HL-60/S4 treated with retinoic acid at 250 ng/mL for 4 days and 3 days (cell line): ENCODE results near the gene RTN4RL2.

Experiments used
- in situ Hi-C: fragments of 300-500 bp; cut with MboI; formaldehyde crosslinking; loops from 2 replicates; pipeline ENCODE4 v1.7.0; 2022; ENCODE audit warnings: low sequenced_read_pairs

RTN4RL2 gene

GRCh38 chr11:57516061-57516443, 55.7 kb downstream of the RTN4RL2 start:
- in situ Hi-C loops = no loop called here

GRCh38 chr11:57521116-57521515, 60.8 kb downstream of the RTN4RL2 start:
- in situ Hi-C loops = loop anchor here (10.0 kb wide), 1 partner anchor 66 kb away; no protein-coding TSS in a partner anchor

DNA sequence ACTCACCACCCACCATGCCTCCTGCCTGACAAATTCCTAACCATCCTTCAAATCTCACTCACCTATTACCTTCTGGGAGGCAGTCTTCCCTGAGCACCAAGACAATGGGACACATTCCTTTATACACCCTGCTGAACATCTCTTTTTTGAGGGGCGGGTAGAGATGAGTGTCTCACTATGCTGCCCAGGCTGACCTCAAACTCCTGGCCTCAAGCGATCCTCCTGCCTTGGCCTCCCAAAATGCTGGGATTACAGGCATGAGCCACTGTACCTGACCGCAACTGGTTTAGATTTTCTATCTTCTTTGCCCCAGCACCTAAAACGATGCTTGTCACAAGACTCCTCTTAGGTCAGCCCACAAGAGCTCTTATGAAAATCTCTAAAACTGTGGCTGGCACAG, 63.1 kb downstream of the RTN4RL2 start:
- in situ Hi-C loops = loop anchor here (10.0 kb wide), 1 partner anchor 69 kb away; no protein-coding TSS in a partner anchor
